ENCODE results near the gene NEAT1. TPM values are rescaled to one million over a fixed set of nuclear protein-coding genes. Genes with fewer than 3 reads are reported as not detected.

Gene NEAT1
- total RNA-seq, 4 donors from 2014 or later, result 30.6 to 705 (median 357) TPM

DNA sequence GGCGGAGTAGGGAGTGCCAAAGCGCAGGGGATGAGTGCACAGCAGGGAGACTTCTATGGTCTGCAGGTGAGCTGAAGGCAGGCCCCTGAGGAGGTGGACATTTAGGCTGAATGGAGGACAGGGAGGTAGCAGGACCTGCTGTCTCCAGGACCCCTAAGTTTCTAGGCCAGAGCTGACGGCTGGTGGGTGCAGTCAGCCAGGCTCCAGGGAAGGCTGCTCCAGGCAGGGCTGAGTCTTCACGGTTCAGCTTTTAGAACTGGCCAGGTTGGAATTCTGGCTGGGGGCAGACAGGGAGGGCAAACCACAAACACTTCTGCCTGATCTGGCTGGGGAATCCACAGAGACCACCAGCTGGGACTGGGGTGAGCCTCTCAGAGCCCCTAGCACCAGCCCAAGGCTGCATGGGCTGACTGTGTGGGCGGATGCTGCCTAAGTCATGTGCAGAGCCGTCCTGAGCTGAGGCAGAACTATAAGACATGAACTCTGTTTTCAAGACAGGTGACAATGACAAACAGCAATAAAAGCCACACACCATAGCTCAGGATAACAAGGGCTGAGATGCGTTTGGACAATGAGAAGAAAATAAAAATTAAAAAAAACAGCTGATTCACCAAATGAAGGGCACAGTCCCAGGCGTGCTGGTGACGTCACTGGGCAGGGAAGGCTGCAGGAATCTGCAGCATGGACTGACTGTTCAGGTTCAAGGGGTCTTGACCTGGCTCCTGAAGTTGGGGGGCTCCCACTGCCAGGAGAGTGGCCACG lies 65.9 kb downstream of the NEAT1 start:
- 22 to 26% methylated on average over 8 to 9 of the region's 10 CpGs for WGBS, 2 donors
- intact Hi-C loops (cut with DNase I), result no loop called here
- peak overlapping the region in 2 of 4 donors; percentile 12 to 51 for H3K4me3 ChIP-seq

DNA sequence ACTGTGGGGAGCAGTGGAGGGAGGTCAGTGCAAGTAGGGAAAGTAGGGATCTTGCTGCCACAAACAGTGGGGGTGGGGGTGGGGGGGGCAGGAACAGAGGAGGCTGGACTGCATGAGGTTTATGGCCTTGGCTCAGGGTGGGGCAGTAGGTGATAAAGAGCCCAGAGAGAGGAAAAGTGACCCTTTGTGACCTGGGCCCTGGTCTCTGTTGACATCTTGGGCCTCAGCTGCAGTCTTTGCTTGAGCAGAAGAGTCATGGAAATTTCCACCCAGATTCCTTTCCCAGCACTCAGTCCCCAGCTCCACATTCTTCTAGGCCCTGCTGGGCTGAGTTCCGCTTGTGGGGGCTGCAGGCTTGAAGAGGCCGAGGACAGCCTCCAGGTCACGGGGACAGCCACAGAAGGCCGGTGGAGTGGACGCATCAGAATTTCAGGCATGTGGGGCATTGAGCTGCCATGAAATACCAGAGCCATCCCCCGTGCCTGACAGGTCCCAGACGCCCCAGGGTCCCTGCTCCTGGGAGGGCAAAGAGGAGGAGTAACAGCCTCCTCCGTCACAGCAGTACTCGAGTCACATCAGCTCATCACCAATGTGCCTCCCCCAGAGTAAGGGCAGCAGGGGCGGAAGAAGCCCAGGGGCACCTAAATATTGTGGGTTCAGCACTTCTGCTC lies 66.6 kb downstream of the NEAT1 start:
- 58% methylated on average over 6 of the region's 10 CpGs; no CpG with 5 or more reads in 1 of the 2 donors for WGBS, 2 donors

More for the DNA sequence above, 65.9 kb downstream of the NEAT1 start:
- Histone ChIP-seq H3K4me1 (peaks cover 70 to 87% (median 82%) of the 10 kb centered on the region in 3 donors), H3K27me3 (no peaks in the 10 kb centered on the region), H3K9me3 (no peaks in the 10 kb centered on the region), H3K27ac (peak overlapping the region; percentile 95 to 100 (median 97)), H3K36me3 (no peaks in the 10 kb centered on the region)
- no peak for DNase-seq
- no peak for TF ChIP-seq POLR2A (IDR thresholded peaks at IDR 0.05)
- TF ChIP-seq, protein P1, sequence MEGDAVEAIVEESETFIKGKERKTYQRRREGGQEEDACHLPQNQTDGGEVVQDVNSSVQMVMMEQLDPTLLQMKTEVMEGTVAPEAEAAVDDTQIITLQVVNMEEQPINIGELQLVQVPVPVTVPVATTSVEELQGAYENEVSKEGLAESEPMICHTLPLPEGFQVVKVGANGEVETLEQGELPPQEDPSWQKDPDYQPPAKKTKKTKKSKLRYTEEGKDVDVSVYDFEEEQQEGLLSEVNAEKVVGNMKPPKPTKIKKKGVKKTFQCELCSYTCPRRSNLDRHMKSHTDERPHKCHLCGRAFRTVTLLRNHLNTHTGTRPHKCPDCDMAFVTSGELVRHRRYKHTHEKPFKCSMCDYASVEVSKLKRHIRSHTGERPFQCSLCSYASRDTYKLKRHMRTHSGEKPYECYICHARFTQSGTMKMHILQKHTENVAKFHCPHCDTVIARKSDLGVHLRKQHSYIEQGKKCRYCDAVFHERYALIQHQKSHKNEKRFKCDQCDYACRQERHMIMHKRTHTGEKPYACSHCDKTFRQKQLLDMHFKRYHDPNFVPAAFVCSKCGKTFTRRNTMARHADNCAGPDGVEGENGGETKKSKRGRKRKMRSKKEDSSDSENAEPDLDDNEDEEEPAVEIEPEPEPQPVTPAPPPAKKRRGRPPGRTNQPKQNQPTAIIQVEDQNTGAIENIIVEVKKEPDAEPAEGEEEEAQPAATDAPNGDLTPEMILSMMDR (IDR thresholded peaks at IDR 0.05), result no peak

DNA sequence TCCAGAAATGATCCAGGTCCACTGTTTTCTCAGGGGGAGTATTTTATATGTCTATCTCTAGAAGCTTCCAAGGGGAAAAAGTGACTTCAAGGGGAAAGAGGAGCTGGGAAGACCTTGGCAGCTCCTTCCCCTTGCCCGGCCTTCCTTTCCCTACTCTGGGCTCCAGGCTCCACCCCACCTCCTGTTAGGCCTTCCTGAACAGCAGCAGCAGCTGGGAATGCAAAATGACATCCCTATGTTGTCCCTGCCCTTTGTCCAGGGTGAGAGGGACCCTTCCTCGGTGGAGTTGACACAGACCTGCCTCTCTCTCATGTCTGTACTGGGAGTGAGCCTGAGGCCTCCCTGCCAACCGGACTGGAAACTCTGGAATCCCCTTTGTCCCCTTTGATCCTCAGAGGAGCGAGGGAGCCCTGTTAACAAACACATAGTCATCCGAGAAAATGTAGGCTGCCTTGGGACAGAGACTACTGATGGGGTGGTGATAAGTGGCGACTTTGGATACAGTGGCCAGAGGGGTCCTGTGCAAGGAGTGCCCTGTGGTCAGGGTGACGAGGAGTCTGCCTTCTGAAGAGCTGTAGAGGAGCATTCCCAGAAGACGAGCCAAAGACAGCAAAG lies 67.2 kb downstream of the NEAT1 start:
- intact Hi-C loops (cut with DNase I), result no loop called here
- H3K27me3 ChIP-seq, result no peaks in the 10 kb centered on the region
- no peak overlapping the region for H3K4me3 ChIP-seq
- TF ChIP-seq, protein P1 (IDR thresholded peaks at IDR 0.05), result no peak
- TF ChIP-seq POLR2A (IDR thresholded peaks at IDR 0.05), result no peak
- DNase-seq, result no peak
- no peaks in the 10 kb centered on the region for H3K9me3 ChIP-seq
- WGBS, 2 donors, result 38 to 54% methylated on average over 4 of the region's 8 CpGs
- H3K4me1 ChIP-seq, result peaks cover 82 to 98% (median 94%) of the 10 kb centered on the region in 3 donors
- peak overlapping the region; percentile 95 to 100 (median 97) for H3K27ac ChIP-seq
- H3K36me3 ChIP-seq, result no peaks in the 10 kb centered on the region

More for the DNA sequence above, 66.6 kb downstream of the NEAT1 start:
- Histone ChIP-seq H3K4me1 (peaks cover 76 to 94% (median 90%) of the 10 kb centered on the region in 3 donors), H3K27me3 (no peaks in the 10 kb centered on the region), H3K4me3 (no peak overlapping the region), H3K9me3 (no peaks in the 10 kb centered on the region), H3K36me3 (no peaks in the 10 kb centered on the region), H3K27ac (peak overlapping the region; percentile 95 to 100 (median 97))
- intact Hi-C loops (cut with DNase I), result no loop called here
- DNase-seq, result no peak
- TF ChIP-seq, protein P1 (IDR thresholded peaks at IDR 0.05), result no peak
- no peak for TF ChIP-seq POLR2A (IDR thresholded peaks at IDR 0.05)

DNA sequence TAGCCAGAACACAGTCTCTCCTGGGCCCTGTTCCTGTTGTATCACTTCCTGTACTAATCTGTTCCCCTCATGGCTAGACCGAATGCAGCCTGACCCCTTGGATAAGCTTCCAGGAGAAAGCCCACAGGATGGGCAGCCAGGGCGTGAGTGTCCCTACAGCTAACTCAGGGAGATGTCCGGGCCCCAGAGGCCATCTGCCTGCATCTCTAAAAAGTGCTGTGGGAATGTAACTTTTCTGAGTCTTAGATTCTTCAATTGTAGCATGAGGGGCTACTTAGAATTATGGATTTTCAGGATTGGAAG lies 68.5 kb downstream of the NEAT1 start:
- no peak for DNase-seq
- Histone ChIP-seq H3K4me1 (peaks cover 88 to 98% (median 96%) of the 10 kb centered on the region in 3 donors), H3K27ac (peak overlapping the region; percentile 95 to 100 (median 97)), H3K27me3 (no peaks in the 10 kb centered on the region), H3K4me3 (no peak overlapping the region), H3K36me3 (no peaks in the 10 kb centered on the region), H3K9me3 (no peaks in the 10 kb centered on the region)
- intact Hi-C loops (cut with DNase I), result no loop called here
- no peak for TF ChIP-seq POLR2A (IDR thresholded peaks at IDR 0.05)
- TF ChIP-seq, protein P1 (IDR thresholded peaks at IDR 0.05), result no peak
- WGBS, 2 donors, result 60% methylated on average over 2 of the region's 3 CpGs; no CpG with 5 or more reads in 1 of the 2 donors

All from esophagus squamous epithelium (tissue), 5 donors.